AG04450 (cell line): ENCODE results near the gene DNTT. TPM values are rescaled to one million over a fixed set of nuclear protein-coding genes. Genes with fewer than 3 reads are reported as not detected.

ENCODE experiments used
- CTCF ChIA-PET: fragments of 300-600, 350-600 bp; formaldehyde crosslinking; extraction: SDS; loops from one replicate; lab custom pipeline; 2022; ENCODE audit warnings: antibody characterized with exemption, inconsistent platforms; lab: Charles Lee
- POLR2A ChIA-PET: fragments of 350-600 bp; formaldehyde crosslinking; extraction: SDS; loops from one replicate; lab custom pipeline; 2021; ENCODE audit warnings: antibody characterized with exemption, inconsistent platforms; lab: Yijun Ruan, JAX
- DNase-seq: peaks from one replicate; pipeline ENCODE4 v3.0.0-alpha.2; 2011; ENCODE audit warnings: low read depth, low spot score
- H3K27ac ChIP-seq: one replicate; pipeline ENCODE4 v1.5.1; 2012; ENCODE audit warnings: low read depth, low read length, control low read depth
- H3K27me3 ChIP-seq: one replicate; pipeline ENCODE4 v1.6.0; 2012; ENCODE audit warnings: low read length; ENCODE audit not compliant: control insufficient read depth, insufficient read depth
- H3K4me3 ChIP-seq: 2 replicates; pipeline ENCODE4 v1.5.1; 2011; ENCODE audit warnings: mild to moderate bottlenecking, low read depth, low read length, control low read depth
- H3K9me3 ChIP-seq: 2 replicates; pipeline ENCODE4 v1.5.1; 2012; ENCODE audit warnings: low read length; ENCODE audit not compliant: control insufficient read depth, insufficient read depth
- CTCF ChIP-seq: IDR thresholded peaks from 2 replicates; pipeline ENCODE4 v1.5.1; 2011; ENCODE audit warnings: low read depth, low read length, control low read depth, inconsistent platforms
- polyA plus RNA-seq: library from polyadenylated mRNA; depleted of rRNA; stranded (reverse); fragments of >200 nt; gene quantifications from 2 replicates; pipeline ENCODE4 v1.2.3, GENCODE V29; 2011

DNTT gene
- polyA plus RNA-seq, 1 experiment, result not detected

- ChIA-PET POLR2A (no interaction called here), CTCF (no interaction called here)
- no peak for DNase-seq
These were observed 44.2 kb upstream of the DNTT start for GRCh38 chr10:96260014-96260413.

GRCh38 chr10:96261132-96261531 is 43.1 kb upstream of the DNTT start:
- TF ChIP-seq CTCF, result no peak
- Histone ChIP-seq H3K9me3 (no peaks in the 10 kb centered on the region), H3K27me3 (peaks cover 10% of the 10 kb centered on the region), H3K27ac (no peak overlapping the region), H3K4me3 (no peak overlapping the region)
- DNase-seq, result no peak
- ChIA-PET POLR2A (no interaction called here), CTCF (no interaction called here)

More at GRCh38 chr10:96260014-96260413, 44.2 kb upstream of the DNTT start:
- H3K9me3 ChIP-seq, result no peaks in the 10 kb centered on the region
- no peak for TF ChIP-seq CTCF
- H3K4me3 ChIP-seq, result no peak overlapping the region
- peaks cover 10% of the 10 kb centered on the region for H3K27me3 ChIP-seq
- no peak overlapping the region for H3K27ac ChIP-seq

- H3K27me3 ChIP-seq, result peaks cover 10% of the 10 kb centered on the region
- DNase-seq, result no peak
- no peaks in the 10 kb centered on the region for H3K9me3 ChIP-seq
- no peak for TF ChIP-seq CTCF
- CTCF ChIA-PET, result no interaction called here
- no peak overlapping the region for H3K27ac ChIP-seq
- no peak overlapping the region for H3K4me3 ChIP-seq
- POLR2A ChIA-PET, result no interaction called here
These were observed 42.3 kb upstream of the DNTT start for GRCh38 chr10:96261930-96262329.

- CTCF ChIA-PET, result no interaction called here
These were observed 41.1 kb upstream of the DNTT start for GRCh38 chr10:96263176-96263575.

GRCh38 chr10:96263669-96264068 is 40.6 kb upstream of the DNTT start:
- Histone ChIP-seq H3K27ac (no peak overlapping the region), H3K27me3 (no peaks in the 10 kb centered on the region), H3K9me3 (no peaks in the 10 kb centered on the region), H3K4me3 (no peak overlapping the region)
- CTCF ChIA-PET, result no interaction called here
- DNase-seq, result no peak
- POLR2A ChIA-PET, result no interaction called here
- no peak for TF ChIP-seq CTCF

More at GRCh38 chr10:96263176-96263575, 41.1 kb upstream of the DNTT start:
- Histone ChIP-seq H3K27ac (no peak overlapping the region), H3K27me3 (no peaks in the 10 kb centered on the region), H3K9me3 (no peaks in the 10 kb centered on the region), H3K4me3 (no peak overlapping the region)
- POLR2A ChIA-PET, result no interaction called here
- DNase-seq, result no peak
- no peak for TF ChIP-seq CTCF
